HEK293 (cell line): ENCODE results near the gene SRSF5.

Source experiments
- CTCF ChIA-PET: fragments of 350-600 bp; formaldehyde crosslinking; extraction: SDS; loops from one replicate; lab custom pipeline; 2021; ENCODE audit warnings: antibody characterized with exemption; lab: Yijun Ruan, JAX
- POLR2A ChIA-PET: fragments of 300-600 bp; formaldehyde crosslinking; extraction: SDS; loops from one replicate; lab custom pipeline; 2020; ENCODE audit warnings: antibody characterized with exemption, inconsistent platforms; lab: Yijun Ruan, JAX
- H3K27ac ChIP-seq: fragments of 200-500 bp; sonication (Bioruptor generic); 2 replicates; pipeline ENCODE4 v1.5.1; 2014; ENCODE audit warnings: low read depth, low read length, control low read depth, inconsistent platforms; ENCODE audit errors: extremely low read depth
- H3K36me3 ChIP-seq, 2 experiments: fragments of 200-500 bp in 1 of 2; sonication (Bioruptor generic) in 1 of 2; 1 replicate in 1 of 2; 2 replicates in 1 of 2; pipeline ENCODE4 v1.5.1; 2014 to 2017; ENCODE audit warnings: inconsistent platforms in 2 of 2, low read length in 2 of 2; ENCODE audit not compliant: control insufficient read depth in 2 of 2, insufficient read depth in 1 of 2
- H3K4me1 ChIP-seq: fragments of 200-500 bp; sonication (Bioruptor generic); 2 replicates; pipeline ENCODE4 v1.5.1; 2014; ENCODE audit warnings: mild to moderate bottlenecking, low read length, inconsistent platforms; ENCODE audit not compliant: control insufficient read depth, insufficient read depth
- H3K4me3 ChIP-seq: 2 replicates; pipeline ENCODE4 v1.5.1; 2011; ENCODE audit warnings: low read depth, mild to moderate bottlenecking, control low read depth, low read length, moderate library complexity
- H3K9me3 ChIP-seq: fragments of 200-500 bp; sonication (Bioruptor generic); 2 replicates; pipeline ENCODE4 v1.5.1; 2014; ENCODE audit warnings: low read depth, low read length, inconsistent platforms; ENCODE audit not compliant: control insufficient read depth, insufficient read depth
- KLF7 ChIP-seq: fragments of 450-650 bp; formaldehyde crosslinking; IDR thresholded peaks from 2 replicates; pipeline ENCODE4 v1.5.1; 2016; ENCODE audit warnings: missing biosample characterization, missing genetic modification characterization, borderline replicate concordance
- SP2 ChIP-seq: fragments of 450-650 bp; formaldehyde crosslinking; IDR thresholded peaks from 2 replicates; pipeline ENCODE4 v1.5.1; 2016; ENCODE audit warnings: missing biosample characterization, missing genetic modification characterization
- SP3 ChIP-seq: fragments of 450-650 bp; formaldehyde crosslinking; IDR thresholded peaks from 2 replicates; pipeline ENCODE4 v1.5.1; 2016; ENCODE audit warnings: missing biosample characterization, missing genetic modification characterization
- ZBTB7A ChIP-seq: fragments of 450-650 bp; formaldehyde crosslinking; IDR thresholded peaks from 2 replicates; pipeline ENCODE4 v1.5.1; 2016; ENCODE audit warnings: low read depth, missing biosample characterization, missing genetic modification characterization
- ZFP41 ChIP-seq: fragments of 450-650 bp; formaldehyde crosslinking; IDR thresholded peaks from 2 replicates; pipeline ENCODE4 v1.5.1; 2016; ENCODE audit warnings: missing biosample characterization, missing genetic modification characterization, borderline replicate concordance
- ZNF169 ChIP-seq: fragments of 450-650 bp; formaldehyde crosslinking; IDR thresholded peaks from 2 replicates; pipeline ENCODE4 v1.5.1; 2016; ENCODE audit warnings: missing biosample characterization, missing genetic modification characterization
- ZNF19 ChIP-seq: fragments of 450-650 bp; formaldehyde crosslinking; IDR thresholded peaks from 2 replicates; pipeline ENCODE4; 2016; ENCODE audit warnings: missing biosample characterization, missing genetic modification characterization, low read depth
- ZNF223 ChIP-seq: fragments of 450-650 bp; formaldehyde crosslinking; IDR thresholded peaks from 2 replicates; pipeline ENCODE4 v1.5.1; 2016; ENCODE audit warnings: missing biosample characterization, missing genetic modification characterization
- ZNF416 ChIP-seq: fragments of 450-650 bp; formaldehyde crosslinking; IDR thresholded peaks from 2 replicates; pipeline ENCODE4 v1.5.1; 2016; ENCODE audit warnings: missing biosample characterization, missing genetic modification characterization
- ZNF473 ChIP-seq: fragments of 450-650 bp; formaldehyde crosslinking; IDR thresholded peaks from 2 replicates; pipeline ENCODE4 v1.5.1; 2017; ENCODE audit warnings: missing biosample characterization, missing genetic modification characterization
- ZNF488 ChIP-seq: fragments of 450-650 bp; formaldehyde crosslinking; IDR thresholded peaks from 2 replicates; pipeline ENCODE4 v1.5.1; 2016; ENCODE audit warnings: missing biosample characterization, missing genetic modification characterization
- ZNF510 ChIP-seq: fragments of 450-650 bp; formaldehyde crosslinking; IDR thresholded peaks from 2 replicates; pipeline ENCODE4 v1.5.1; 2018; ENCODE audit warnings: mild to moderate bottlenecking, missing genetic modification characterization, missing biosample characterization; ENCODE audit not compliant: insufficient replicate concordance
- ZNF548 ChIP-seq: fragments of 450-650 bp; formaldehyde crosslinking; IDR thresholded peaks from 2 replicates; pipeline ENCODE4 v1.5.1; 2016; ENCODE audit warnings: missing biosample characterization, missing genetic modification characterization
- ZNF561 ChIP-seq: fragments of 450-650 bp; IDR thresholded peaks from 2 replicates; pipeline ENCODE4 v1.5.1; 2018; ENCODE audit warnings: missing biosample characterization, missing genetic modification characterization, borderline replicate concordance
- ZNF571 ChIP-seq: fragments of 450-650 bp; formaldehyde crosslinking; IDR thresholded peaks from 2 replicates; pipeline ENCODE4 v1.5.0; 2017; ENCODE audit warnings: missing biosample characterization, missing genetic modification characterization
- ZNF621 ChIP-seq: fragments of 450-650 bp; formaldehyde crosslinking; IDR thresholded peaks from 2 replicates; pipeline ENCODE4 v1.5.1; 2017; ENCODE audit warnings: missing biosample characterization, missing genetic modification characterization
- TF ChIP-seq, protein P1 (sequence below): fragments of 450-650 bp; formaldehyde crosslinking; IDR thresholded peaks from 2 replicates; pipeline ENCODE4 v1.5.0; 2017; ENCODE audit warnings: missing biosample characterization, missing genetic modification characterization, borderline replicate concordance
- TF ChIP-seq, protein P2 (sequence below): fragments of 450-650 bp; formaldehyde crosslinking; IDR thresholded peaks from 2 replicates; pipeline ENCODE4 v1.5.1; 2017; ENCODE audit warnings: missing biosample characterization, missing genetic modification characterization
- TF ChIP-seq, protein P3 (sequence below): fragments of 450-650 bp; formaldehyde crosslinking; IDR thresholded peaks from 2 replicates; pipeline ENCODE4 v1.5.1; 2017; ENCODE audit warnings: missing biosample characterization, missing genetic modification characterization

SRSF5 gene

GRCh38 chr14:69779088-69779487 lies 12.1 kb downstream of the SRSF5 start:
- POLR2A ChIA-PET, result interaction anchor here (1.3 kb wide), 1 partner anchor 12 kb away, joined by 3 read pairs; the partner anchor contains the start of gene SRSF5
- CTCF ChIA-PET, result no interaction called here
- TF ChIP-seq ZFP41 (tag by site-specific recombination) (no peak), ZNF169 (tag by site-specific recombination) (no peak), ZNF223 (tag by site-specific recombination) (no peak)
- TF ChIP-seq, protein P1, sequence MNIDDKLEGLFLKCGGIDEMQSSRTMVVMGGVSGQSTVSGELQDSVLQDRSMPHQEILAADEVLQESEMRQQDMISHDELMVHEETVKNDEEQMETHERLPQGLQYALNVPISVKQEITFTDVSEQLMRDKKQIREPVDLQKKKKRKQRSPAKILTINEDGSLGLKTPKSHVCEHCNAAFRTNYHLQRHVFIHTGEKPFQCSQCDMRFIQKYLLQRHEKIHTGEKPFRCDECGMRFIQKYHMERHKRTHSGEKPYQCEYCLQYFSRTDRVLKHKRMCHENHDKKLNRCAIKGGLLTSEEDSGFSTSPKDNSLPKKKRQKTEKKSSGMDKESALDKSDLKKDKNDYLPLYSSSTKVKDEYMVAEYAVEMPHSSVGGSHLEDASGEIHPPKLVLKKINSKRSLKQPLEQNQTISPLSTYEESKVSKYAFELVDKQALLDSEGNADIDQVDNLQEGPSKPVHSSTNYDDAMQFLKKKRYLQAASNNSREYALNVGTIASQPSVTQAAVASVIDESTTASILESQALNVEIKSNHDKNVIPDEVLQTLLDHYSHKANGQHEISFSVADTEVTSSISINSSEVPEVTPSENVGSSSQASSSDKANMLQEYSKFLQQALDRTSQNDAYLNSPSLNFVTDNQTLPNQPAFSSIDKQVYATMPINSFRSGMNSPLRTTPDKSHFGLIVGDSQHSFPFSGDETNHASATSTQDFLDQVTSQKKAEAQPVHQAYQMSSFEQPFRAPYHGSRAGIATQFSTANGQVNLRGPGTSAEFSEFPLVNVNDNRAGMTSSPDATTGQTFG (tag by site-specific recombination), result no peak
- TF ChIP-seq, protein P2, sequence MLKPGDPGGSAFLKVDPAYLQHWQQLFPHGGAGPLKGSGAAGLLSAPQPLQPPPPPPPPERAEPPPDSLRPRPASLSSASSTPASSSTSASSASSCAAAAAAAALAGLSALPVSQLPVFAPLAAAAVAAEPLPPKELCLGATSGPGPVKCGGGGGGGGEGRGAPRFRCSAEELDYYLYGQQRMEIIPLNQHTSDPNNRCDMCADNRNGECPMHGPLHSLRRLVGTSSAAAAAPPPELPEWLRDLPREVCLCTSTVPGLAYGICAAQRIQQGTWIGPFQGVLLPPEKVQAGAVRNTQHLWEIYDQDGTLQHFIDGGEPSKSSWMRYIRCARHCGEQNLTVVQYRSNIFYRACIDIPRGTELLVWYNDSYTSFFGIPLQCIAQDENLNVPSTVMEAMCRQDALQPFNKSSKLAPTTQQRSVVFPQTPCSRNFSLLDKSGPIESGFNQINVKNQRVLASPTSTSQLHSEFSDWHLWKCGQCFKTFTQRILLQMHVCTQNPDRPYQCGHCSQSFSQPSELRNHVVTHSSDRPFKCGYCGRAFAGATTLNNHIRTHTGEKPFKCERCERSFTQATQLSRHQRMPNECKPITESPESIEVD (tag by site-specific recombination), result no peak

GRCh38 chr14:69780092-69780491 lies 13.2 kb downstream of the SRSF5 start:
- POLR2A ChIA-PET, result interaction anchor here (2.0 kb wide), 1 partner anchor 13 kb away, joined by 7 read pairs; the partner anchor contains the start of gene SRSF5
- Histone ChIP-seq H3K9me3 (no peaks in the 10 kb centered on the region), H3K4me3 (no peak overlapping the region), H3K36me3 (peaks cover 14 to 68% of the 10 kb centered on the region in 2 experiments), H3K27ac (no peak overlapping the region), H3K4me1 (no peaks in the 10 kb centered on the region)
- TF ChIP-seq ZNF473 (tag by site-specific recombination) (no peak), ZNF169 (tag by site-specific recombination) (no peak), ZNF561 (tag by site-specific recombination) (no peak), ZNF19 (tag by site-specific recombination) (no peak), ZNF488 (tag by site-specific recombination) (no peak), SP2 (tag by site-specific recombination) (no peak), ZNF416 (tag by site-specific recombination) (no peak), ZNF571 (no peak), SP3 (tag by site-specific recombination) (no peak), KLF7 (tag by site-specific recombination) (no peak), ZNF510 (tag by site-specific recombination) (no peak), ZBTB7A (no peak), ZNF621 (no peak), ZNF548 (tag by site-specific recombination) (no peak)
- TF ChIP-seq, protein P2 (tag by site-specific recombination), result no peak
- TF ChIP-seq, protein P3, sequence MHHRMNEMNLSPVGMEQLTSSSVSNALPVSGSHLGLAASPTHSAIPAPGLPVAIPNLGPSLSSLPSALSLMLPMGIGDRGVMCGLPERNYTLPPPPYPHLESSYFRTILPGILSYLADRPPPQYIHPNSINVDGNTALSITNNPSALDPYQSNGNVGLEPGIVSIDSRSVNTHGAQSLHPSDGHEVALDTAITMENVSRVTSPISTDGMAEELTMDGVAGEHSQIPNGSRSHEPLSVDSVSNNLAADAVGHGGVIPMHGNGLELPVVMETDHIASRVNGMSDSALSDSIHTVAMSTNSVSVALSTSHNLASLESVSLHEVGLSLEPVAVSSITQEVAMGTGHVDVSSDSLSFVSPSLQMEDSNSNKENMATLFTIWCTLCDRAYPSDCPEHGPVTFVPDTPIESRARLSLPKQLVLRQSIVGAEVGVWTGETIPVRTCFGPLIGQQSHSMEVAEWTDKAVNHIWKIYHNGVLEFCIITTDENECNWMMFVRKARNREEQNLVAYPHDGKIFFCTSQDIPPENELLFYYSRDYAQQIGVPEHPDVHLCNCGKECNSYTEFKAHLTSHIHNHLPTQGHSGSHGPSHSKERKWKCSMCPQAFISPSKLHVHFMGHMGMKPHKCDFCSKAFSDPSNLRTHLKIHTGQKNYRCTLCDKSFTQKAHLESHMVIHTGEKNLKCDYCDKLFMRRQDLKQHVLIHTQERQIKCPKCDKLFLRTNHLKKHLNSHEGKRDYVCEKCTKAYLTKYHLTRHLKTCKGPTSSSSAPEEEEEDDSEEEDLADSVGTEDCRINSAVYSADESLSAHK (tag by site-specific recombination), result no peak
- CTCF ChIA-PET, result interaction anchor here (0.6 kb wide), 1 partner anchor 40 kb away, joined by 3 read pairs; no protein-coding TSS in a partner anchor

More at GRCh38 chr14:69779088-69779487, 12.1 kb downstream of the SRSF5 start:
- H3K36me3 ChIP-seq, result peaks cover 24 to 78% of the 10 kb centered on the region in 2 experiments
- no peak overlapping the region for H3K27ac ChIP-seq
- H3K9me3 ChIP-seq, result no peaks in the 10 kb centered on the region
- no peaks in the 10 kb centered on the region for H3K4me1 ChIP-seq
- H3K4me3 ChIP-seq, result no peak overlapping the region
